ENCODE measurements around the gene PARD6B. TPM values are rescaled to one million over a fixed set of nuclear protein-coding genes. Genes with fewer than 3 reads are reported as not detected.
"Not testable (repeated sequence)": the region's sequence is repeated elsewhere in the genome, so short reads cannot be mapped to it uniquely, and the experiment has no call there.

The PARD6B gene
- total and polyA plus RNA-seq, 11 donors: 1.3 to 12.2 (median 4.2) TPM

DNA sequence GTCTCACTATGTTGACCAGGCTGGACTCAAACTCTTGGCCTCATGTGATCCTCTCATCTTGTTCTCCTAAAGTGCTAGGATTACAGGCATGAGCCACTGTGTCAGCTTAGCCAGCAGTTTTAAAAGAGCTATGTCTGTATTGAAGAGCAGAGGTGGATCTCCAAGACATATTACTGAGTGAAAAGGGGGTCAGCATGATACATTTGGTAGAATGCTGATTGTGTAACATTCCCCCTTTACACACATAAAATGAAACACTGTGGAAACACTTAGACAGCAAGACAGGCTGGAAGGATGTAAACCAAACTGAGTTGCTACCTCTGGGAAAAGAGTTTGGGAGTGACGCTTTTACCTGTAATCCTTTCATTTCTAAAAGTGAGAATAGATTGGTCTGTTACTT is 38.4 kb upstream of the PARD6B start:
- TF ChIP-seq POLR2A (IDR thresholded peaks at IDR 0.05): no peak
- TF ChIP-seq, protein P1, sequence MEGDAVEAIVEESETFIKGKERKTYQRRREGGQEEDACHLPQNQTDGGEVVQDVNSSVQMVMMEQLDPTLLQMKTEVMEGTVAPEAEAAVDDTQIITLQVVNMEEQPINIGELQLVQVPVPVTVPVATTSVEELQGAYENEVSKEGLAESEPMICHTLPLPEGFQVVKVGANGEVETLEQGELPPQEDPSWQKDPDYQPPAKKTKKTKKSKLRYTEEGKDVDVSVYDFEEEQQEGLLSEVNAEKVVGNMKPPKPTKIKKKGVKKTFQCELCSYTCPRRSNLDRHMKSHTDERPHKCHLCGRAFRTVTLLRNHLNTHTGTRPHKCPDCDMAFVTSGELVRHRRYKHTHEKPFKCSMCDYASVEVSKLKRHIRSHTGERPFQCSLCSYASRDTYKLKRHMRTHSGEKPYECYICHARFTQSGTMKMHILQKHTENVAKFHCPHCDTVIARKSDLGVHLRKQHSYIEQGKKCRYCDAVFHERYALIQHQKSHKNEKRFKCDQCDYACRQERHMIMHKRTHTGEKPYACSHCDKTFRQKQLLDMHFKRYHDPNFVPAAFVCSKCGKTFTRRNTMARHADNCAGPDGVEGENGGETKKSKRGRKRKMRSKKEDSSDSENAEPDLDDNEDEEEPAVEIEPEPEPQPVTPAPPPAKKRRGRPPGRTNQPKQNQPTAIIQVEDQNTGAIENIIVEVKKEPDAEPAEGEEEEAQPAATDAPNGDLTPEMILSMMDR (IDR thresholded peaks at IDR 0.05): no peak
- no peak overlapping the region for H3K4me3 ChIP-seq
- ATAC-seq (no peak), DNase-seq (no peak)
- H3K9me3 ChIP-seq: no peaks in the 10 kb centered on the region
- H3K27me3 ChIP-seq: peaks cover 0 to 41% (median 6%) of the 10 kb centered on the region in 9 donors
- H3K36me3 ChIP-seq: no peaks in the 10 kb centered on the region
- peak overlapping the region in 4 of 12 donors; percentile 4 to 71 (median 60) for H3K27ac ChIP-seq
- WGBS, 4 donors: 93 to 98% (median 94%) methylated on average over 1 of the region's 1 CpG
- H3K4me1 ChIP-seq: peaks cover 0 to 29% (median 10%) of the 10 kb centered on the region in 12 donors
- intact Hi-C loops (cut with DNase I): no loop called here

DNA sequence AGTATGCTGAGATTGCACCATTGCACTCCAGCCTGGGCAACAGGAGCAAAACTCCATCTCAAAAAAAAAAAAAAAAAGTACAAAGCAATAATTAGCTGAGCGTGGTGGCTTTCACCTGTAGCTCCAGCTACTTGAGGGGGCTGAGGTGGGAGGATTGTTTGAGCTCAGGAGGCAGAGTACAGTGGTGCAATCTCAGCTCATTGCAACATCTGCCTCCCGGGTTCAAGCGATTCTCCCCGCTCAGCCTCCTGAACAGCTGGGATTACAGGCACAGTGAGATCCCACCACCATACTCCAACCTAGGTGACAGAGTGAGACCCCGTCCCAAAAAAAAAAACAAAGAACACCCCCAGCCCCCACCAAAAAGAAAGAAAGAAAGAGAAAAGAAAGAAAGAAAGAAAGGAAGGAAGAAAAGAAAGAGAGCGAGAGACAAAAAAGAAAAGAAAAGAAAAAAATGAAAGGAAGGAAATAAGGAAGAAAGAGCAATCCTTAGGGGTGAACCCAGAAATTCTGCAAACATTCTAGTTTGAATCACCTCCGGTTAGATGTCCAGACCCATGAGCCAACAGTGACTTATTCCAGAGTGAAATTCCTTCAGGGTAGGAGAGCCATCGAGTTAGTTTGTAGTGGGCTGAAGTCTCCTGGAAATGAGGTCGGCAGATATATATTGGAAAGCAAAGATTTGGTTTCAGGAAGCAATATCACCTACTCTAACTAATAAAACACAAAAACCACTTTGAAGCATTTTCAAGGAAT is 36.8 kb upstream of the PARD6B start:
- Histone ChIP-seq H3K27me3 (peaks cover 0 to 38% (median 6%) of the 10 kb centered on the region in 9 donors), H3K36me3 (no peaks in the 10 kb centered on the region), H3K27ac (no peak overlapping the region), H3K9me3 (no peaks in the 10 kb centered on the region), H3K4me3 (no peak overlapping the region), H3K4me1 (peaks cover 0 to 29% (median 9%) of the 10 kb centered on the region in 12 donors)
- WGBS, 4 donors: 79 to 84% (median 83%) methylated on average over 9 of the region's 9 CpGs
- no peak for DNase-seq
- TF ChIP-seq, protein P1 (IDR thresholded peaks at IDR 0.05): no peak
- TF ChIP-seq POLR2A (IDR thresholded peaks at IDR 0.05): no peak
- no peak for ATAC-seq
- intact Hi-C loops (cut with DNase I): no loop called here

DNA sequence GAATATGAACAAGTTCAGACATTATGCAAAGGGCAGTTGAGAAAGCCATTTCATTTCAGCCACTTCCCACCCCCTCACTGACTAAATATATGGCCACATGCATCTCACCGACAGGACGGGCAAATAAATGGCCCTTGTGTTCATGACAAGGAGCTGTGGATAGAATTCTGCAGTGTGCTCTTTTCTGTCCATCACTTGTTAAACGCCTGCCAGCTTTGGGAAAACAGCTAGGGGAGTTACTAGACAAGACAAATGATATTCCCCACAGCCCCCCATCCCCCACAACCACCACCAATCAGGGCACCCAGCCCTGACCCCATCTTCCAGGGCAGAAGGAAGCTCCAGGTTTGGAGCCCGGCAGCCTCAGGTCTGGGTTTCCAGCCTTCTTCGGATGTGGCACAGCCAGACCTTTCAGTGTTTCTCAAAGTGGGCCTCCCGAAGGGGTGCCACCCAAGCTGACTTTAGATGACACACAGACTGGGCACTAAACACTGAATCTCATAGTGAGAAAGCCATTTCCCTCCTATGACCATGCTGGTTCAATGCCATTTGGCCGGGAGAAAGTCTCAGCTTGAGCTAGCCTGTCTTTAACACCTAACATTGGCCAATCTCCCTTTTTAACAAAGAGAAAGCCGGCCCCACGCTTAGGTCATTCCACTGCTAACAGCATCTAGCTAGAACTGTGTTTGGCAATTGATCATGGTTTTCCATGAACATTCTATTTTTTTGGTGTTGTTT is 36.1 kb upstream of the PARD6B start:
- DNase-seq (no peak), ATAC-seq (peak in 3 of 4 donors; percentile 33 to 43 (median 34))
- H3K27ac ChIP-seq: no peak overlapping the region
- H3K27me3 ChIP-seq: peaks cover 0 to 33% (median 6%) of the 10 kb centered on the region in 9 donors
- H3K4me1 ChIP-seq: peaks cover 0 to 21% (median 7%) of the 10 kb centered on the region in 12 donors
- no peaks in the 10 kb centered on the region for H3K36me3 ChIP-seq
- intact Hi-C loops (cut with DNase I): no loop called here
- no peak overlapping the region for H3K4me3 ChIP-seq
- TF ChIP-seq POLR2A (IDR thresholded peaks at IDR 0.05): no peak
- TF ChIP-seq, protein P1 (IDR thresholded peaks at IDR 0.05): no peak
- 62 to 80% (median 65%) methylated on average over 9 of the region's 9 CpGs for WGBS, 4 donors
- H3K9me3 ChIP-seq: no peaks in the 10 kb centered on the region

DNA sequence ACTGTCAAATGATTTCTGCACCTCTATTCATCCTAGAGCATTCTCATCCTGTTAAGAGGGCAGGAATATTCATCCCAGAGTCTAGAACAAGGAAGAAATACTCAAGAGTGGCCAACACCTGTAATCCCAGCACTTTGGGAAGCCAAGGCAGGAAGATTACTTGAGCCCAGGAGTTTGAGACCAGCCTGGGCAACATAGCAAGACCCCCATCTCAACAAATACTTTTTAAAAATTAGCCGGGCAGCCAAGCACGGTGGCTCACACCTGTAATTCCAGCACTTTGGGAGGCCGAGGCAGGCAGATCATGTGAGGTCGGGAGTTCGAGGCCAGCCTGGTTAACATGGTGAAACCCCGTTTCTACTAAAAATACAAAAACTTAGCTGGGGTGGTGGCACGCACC is 33.1 kb upstream of the PARD6B start:
- whole genome bisulfite sequencing, 4 donors: 94 to 98% (median 96%) methylated on average over 7 of the region's 7 CpGs
- H3K9me3 ChIP-seq; H3K36me3 ChIP-seq; DNase-seq; ATAC-seq; intact Hi-C loops (cut with DNase I); H3K4me1 ChIP-seq; H3K27me3 ChIP-seq; H3K27ac ChIP-seq; H3K4me3 ChIP-seq: not testable (repeated sequence)

Data from heart left ventricle (tissue), 16 donors.